RWPE2 (cell line): ENCODE data around the gene SIGLECL1.

Experiments used
- ATAC-seq: fragments of 200-7000 bp; cut with Tn5 transposase; 3 replicates; pipeline ENCODE4 v1.9.1; 2021; ENCODE audit warnings: low read depth
- DNase-seq: peaks from one replicate; pipeline ENCODE4 v3.0.0-alpha.2; 2020; ENCODE audit warnings: low spot score
- H3K27ac ChIP-seq: fragments of 450-650 bp; 2 replicates; pipeline ENCODE4 v1.5.1; 2017; ENCODE audit warnings: mild to moderate bottlenecking; ENCODE audit not compliant: poor library complexity, severe bottlenecking
- H3K27me3 ChIP-seq: fragments of 250-450 bp; sonication (Bioruptor Pico); 2 replicates; pipeline ENCODE4 v1.5.1; 2021; ENCODE audit warnings: mild to moderate bottlenecking, moderate library complexity; ENCODE audit not compliant: insufficient read depth, poor library complexity, severe bottlenecking
- H3K36me3 ChIP-seq: fragments of 250-450 bp; sonication (Bioruptor Pico); 2 replicates; pipeline ENCODE4 v1.5.1; 2020; ENCODE audit warnings: low read depth, mild to moderate bottlenecking, moderate library complexity
- H3K4me1 ChIP-seq: fragments of 250-450 bp; sonication (Bioruptor Pico); 2 replicates; pipeline ENCODE4 v1.5.1; 2021; ENCODE audit warnings: mild to moderate bottlenecking, moderate library complexity; ENCODE audit not compliant: insufficient read depth, poor library complexity, severe bottlenecking
- H3K4me3 ChIP-seq: fragments of 250-450 bp; sonication (Bioruptor Pico); 2 replicates; pipeline ENCODE4 v1.5.1; 2021; ENCODE audit warnings: mild to moderate bottlenecking, moderate library complexity; ENCODE audit not compliant: severe bottlenecking
- H3K9me3 ChIP-seq: fragments of 250-450 bp; sonication (Bioruptor Pico); 2 replicates; pipeline ENCODE4 v1.5.1; 2021; ENCODE audit warnings: mild to moderate bottlenecking, moderate library complexity; ENCODE audit not compliant: severe bottlenecking
- TF ChIP-seq, protein P1 (sequence below): fragments of 450-650 bp; IDR thresholded peaks from one replicate; pipeline ENCODE4 v1.5.1; 2017; ENCODE audit warnings: mild to moderate bottlenecking, moderate library complexity; ENCODE audit not compliant: poor library complexity, severe bottlenecking

The SIGLECL1 gene

DNA sequence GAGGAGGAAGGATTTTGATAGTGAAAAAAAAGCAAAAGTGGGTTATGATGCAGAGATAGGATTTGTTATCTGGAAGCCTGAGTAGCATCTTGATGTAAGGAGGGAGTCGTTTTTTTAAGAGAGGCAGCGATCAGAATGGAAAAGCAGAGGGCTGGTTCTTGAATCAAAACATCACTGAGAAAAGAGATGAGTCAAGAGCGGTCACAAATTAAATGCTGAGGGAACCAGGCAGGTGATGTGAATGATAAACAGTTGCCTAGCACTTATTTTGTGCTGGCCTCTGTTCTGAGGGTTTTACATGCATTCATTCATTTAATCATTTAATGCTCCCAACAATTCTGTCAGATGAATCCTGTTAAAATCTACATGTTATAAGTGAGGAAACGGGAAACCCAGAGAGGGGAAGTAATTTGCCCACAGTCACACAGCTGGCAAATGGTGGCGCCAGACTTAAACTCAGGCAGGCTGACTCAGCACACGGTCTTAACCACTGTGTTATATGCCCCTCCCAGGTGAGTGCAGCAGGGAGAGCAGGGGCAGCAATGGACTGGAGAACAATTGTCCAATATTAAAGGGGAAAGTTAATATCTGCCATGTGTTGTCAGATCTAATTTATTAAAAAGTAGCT lies 21.4 kb downstream of the SIGLECL1 start:
- H3K36me3 ChIP-seq = no peaks in the 10 kb centered on the region
- H3K27ac ChIP-seq = no peak overlapping the region
- H3K27me3 ChIP-seq = no peaks in the 10 kb centered on the region
- ATAC-seq (no peak), DNase-seq (no peak)
- no peaks in the 10 kb centered on the region for H3K4me1 ChIP-seq
- TF ChIP-seq, protein P1, sequence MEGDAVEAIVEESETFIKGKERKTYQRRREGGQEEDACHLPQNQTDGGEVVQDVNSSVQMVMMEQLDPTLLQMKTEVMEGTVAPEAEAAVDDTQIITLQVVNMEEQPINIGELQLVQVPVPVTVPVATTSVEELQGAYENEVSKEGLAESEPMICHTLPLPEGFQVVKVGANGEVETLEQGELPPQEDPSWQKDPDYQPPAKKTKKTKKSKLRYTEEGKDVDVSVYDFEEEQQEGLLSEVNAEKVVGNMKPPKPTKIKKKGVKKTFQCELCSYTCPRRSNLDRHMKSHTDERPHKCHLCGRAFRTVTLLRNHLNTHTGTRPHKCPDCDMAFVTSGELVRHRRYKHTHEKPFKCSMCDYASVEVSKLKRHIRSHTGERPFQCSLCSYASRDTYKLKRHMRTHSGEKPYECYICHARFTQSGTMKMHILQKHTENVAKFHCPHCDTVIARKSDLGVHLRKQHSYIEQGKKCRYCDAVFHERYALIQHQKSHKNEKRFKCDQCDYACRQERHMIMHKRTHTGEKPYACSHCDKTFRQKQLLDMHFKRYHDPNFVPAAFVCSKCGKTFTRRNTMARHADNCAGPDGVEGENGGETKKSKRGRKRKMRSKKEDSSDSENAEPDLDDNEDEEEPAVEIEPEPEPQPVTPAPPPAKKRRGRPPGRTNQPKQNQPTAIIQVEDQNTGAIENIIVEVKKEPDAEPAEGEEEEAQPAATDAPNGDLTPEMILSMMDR = no peak
- no peaks in the 10 kb centered on the region for H3K9me3 ChIP-seq
- H3K4me3 ChIP-seq = no peak overlapping the region

- H3K4me3 ChIP-seq = no peak overlapping the region
- no peak overlapping the region for H3K27ac ChIP-seq
- no peaks in the 10 kb centered on the region for H3K9me3 ChIP-seq
- DNase-seq (no peak), ATAC-seq (no peak)
- no peaks in the 10 kb centered on the region for H3K36me3 ChIP-seq
- no peaks in the 10 kb centered on the region for H3K4me1 ChIP-seq
- H3K27me3 ChIP-seq = no peaks in the 10 kb centered on the region
- TF ChIP-seq, protein P1 = no peak
Observed at GRCh38 chr19:51274049-51274770, 23.3 kb downstream of the SIGLECL1 start.

DNA sequence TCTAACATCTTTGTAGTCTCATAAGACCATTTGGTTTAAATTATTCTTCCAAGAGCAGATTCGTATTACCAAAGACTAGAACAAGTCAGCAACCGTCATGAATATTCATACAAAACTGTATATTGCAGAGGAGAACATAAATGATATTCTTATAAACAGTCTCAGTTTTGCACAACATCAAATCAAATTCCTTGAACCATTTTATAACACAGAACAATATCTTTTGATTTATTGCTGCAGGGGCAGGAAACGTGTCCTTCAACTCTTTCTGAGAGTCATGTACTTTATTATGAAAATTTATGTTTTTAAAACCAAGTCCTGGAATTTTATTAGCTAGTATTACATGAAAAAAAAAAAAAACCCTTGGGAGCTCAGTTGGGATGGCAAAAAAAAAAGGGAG lies 26.2 kb downstream of the SIGLECL1 start:
- Histone ChIP-seq H3K36me3 (no peaks in the 10 kb centered on the region), H3K27me3 (no peaks in the 10 kb centered on the region), H3K9me3 (no peaks in the 10 kb centered on the region), H3K4me1 (no peaks in the 10 kb centered on the region), H3K27ac (no peak overlapping the region), H3K4me3 (no peak overlapping the region)
- TF ChIP-seq, protein P1 = no peak
- ATAC-seq = no peak
- no peak for DNase-seq

GRCh38 chr19:51282335-51282734 lies 31.5 kb downstream of the SIGLECL1 start:
- no peak overlapping the region for H3K27ac ChIP-seq
- no peak overlapping the region for H3K4me3 ChIP-seq
- ATAC-seq (no peak), DNase-seq (no peak)
- no peaks in the 10 kb centered on the region for H3K9me3 ChIP-seq
- no peaks in the 10 kb centered on the region for H3K36me3 ChIP-seq
- H3K4me1 ChIP-seq = no peaks in the 10 kb centered on the region
- H3K27me3 ChIP-seq = no peaks in the 10 kb centered on the region
- TF ChIP-seq, protein P1 = no peak

- no peaks in the 10 kb centered on the region for H3K9me3 ChIP-seq
- no peak for DNase-seq
- H3K4me3 ChIP-seq = no peak overlapping the region
- no peaks in the 10 kb centered on the region for H3K36me3 ChIP-seq
- ATAC-seq = no peak
- no peaks in the 10 kb centered on the region for H3K4me1 ChIP-seq
- H3K27me3 ChIP-seq = peaks cover 4% of the 10 kb centered on the region
- TF ChIP-seq, protein P1 = no peak
- H3K27ac ChIP-seq = no peak overlapping the region
Observed at GRCh38 chr19:51285682-51286081, 34.8 kb downstream of the SIGLECL1 start.
